ENCODE results near the gene GLI3. TPM values are rescaled to one million over a fixed set of nuclear protein-coding genes. Genes with fewer than 3 reads are reported as not detected.

GLI3 gene
- total RNA-seq, 6 experiments from 2014 or later = 0.12 to 0.95 (median 0.21) TPM

DNA sequence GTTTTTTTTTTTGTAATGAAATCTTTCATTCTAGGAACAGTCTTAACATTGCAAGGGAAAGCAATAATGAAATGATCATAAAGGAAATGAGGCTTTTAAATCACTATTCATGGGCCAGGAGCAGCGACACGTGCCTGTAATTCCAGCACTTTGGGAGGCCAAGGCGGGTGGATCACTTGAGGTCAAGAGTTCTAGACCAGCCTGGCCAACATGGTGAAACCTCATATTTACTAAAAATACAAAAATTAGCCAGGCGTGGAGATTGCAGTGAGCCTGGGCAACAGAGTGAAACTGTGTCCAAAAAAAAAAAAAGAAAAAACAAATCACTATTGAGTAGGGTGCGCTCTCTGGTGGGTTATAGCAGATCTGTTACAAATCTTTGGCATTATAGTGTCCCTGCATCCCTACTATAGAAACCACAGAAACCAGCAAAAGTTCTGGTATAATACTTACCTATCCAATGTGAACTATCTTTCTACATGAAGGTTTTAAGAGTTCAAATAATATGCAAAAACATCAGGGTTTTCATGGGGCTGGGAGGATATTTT lies 72.1 kb downstream of the GLI3 start:
- DNase-seq (no peak), ATAC-seq (no peak)
- Histone ChIP-seq H3K36me3 (no peaks in the 10 kb centered on the region), H3K4me1 (no peaks in the 10 kb centered on the region), H3K4me3 (no peak overlapping the region), H3K9me3 (no peaks in the 10 kb centered on the region), H3K27ac (no peak overlapping the region), H3K27me3 (no peaks in the 10 kb centered on the region)
- intact Hi-C loops (cut with DNase I) = no loop called here
- 61% methylated on average over 5 of the region's 5 CpGs for WGBS (ENCODE audit: insufficient coverage, low coverage, low lambda C conversion rate, missing lambda C conversion rate)
- TF ChIP-seq, protein P1, sequence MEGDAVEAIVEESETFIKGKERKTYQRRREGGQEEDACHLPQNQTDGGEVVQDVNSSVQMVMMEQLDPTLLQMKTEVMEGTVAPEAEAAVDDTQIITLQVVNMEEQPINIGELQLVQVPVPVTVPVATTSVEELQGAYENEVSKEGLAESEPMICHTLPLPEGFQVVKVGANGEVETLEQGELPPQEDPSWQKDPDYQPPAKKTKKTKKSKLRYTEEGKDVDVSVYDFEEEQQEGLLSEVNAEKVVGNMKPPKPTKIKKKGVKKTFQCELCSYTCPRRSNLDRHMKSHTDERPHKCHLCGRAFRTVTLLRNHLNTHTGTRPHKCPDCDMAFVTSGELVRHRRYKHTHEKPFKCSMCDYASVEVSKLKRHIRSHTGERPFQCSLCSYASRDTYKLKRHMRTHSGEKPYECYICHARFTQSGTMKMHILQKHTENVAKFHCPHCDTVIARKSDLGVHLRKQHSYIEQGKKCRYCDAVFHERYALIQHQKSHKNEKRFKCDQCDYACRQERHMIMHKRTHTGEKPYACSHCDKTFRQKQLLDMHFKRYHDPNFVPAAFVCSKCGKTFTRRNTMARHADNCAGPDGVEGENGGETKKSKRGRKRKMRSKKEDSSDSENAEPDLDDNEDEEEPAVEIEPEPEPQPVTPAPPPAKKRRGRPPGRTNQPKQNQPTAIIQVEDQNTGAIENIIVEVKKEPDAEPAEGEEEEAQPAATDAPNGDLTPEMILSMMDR (IDR thresholded peaks at IDR 0.05) = no peak
- TF ChIP-seq POLR2A (IDR thresholded peaks at IDR 0.05) = no peak

DNA sequence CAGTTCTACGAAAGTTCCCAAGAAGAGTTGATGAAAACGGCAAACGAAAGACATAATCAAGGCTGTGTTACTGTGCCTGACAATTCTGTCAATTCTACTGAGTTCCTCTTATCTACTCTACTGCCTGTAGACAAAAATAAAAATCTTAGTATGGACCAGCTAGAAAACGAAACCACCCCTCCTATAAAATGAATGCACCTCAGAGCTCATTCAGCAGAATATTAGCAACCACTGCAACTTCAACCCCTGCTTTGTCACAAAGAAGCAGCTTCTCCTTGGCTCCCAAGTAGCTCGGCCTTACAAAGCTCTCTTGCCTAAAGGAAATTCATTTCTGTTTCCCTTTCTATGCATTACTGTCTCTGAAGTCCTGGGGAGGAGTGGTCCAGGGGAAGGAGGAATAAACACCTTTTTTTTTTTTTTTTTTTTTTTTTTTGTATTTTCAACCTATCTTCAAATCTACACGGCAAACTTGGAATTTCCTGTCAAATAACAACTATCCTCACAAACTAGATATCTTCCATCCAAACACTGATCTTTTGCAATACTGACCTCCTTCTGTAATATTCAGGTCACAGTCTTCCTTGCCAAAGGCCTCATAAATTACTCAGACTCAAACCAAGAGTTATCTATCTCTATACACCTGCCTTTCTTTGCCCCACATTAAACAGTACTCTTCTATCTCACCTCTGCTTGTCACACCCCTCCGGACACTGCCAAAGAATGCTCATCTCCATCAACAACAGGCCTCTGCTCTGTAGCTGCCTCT lies 74.3 kb downstream of the GLI3 start:
- Histone ChIP-seq H3K4me3 (no peak overlapping the region), H3K36me3 (no peaks in the 10 kb centered on the region), H3K27ac (no peak overlapping the region), H3K4me1 (no peaks in the 10 kb centered on the region), H3K9me3 (no peaks in the 10 kb centered on the region), H3K27me3 (no peaks in the 10 kb centered on the region)
- ATAC-seq = no peak
- WGBS (ENCODE audit: insufficient coverage, low coverage, low lambda C conversion rate, missing lambda C conversion rate) = 64% methylated on average over 7 of the region's 7 CpGs
- no peak for TF ChIP-seq POLR2A (IDR thresholded peaks at IDR 0.05)
- TF ChIP-seq, protein P1 (IDR thresholded peaks at IDR 0.05) = no peak
- intact Hi-C loops (cut with DNase I) = no loop called here
- no peak for DNase-seq

DNA sequence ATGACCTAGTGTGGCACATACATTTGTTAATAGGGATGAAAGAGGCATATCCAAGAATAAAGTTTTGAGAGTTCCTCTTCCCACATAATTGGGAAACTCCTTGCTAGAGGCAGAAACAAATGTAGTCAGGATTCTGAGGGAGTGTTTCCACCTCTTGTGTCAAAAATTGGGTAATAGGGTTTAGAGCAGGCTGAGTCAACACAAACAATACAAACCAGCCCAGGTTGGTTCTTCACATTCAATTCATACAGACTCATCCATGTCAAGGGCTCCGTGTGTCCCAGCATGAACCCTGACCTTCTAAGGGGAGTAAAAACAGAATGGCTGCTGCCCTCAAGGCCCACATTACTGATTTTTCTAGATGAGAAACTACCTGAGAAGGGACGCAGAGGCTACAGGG lies 75.3 kb downstream of the GLI3 start:
- Histone ChIP-seq H3K4me1 (no peaks in the 10 kb centered on the region), H3K36me3 (no peaks in the 10 kb centered on the region), H3K9me3 (no peaks in the 10 kb centered on the region), H3K4me3 (no peak overlapping the region), H3K27me3 (no peaks in the 10 kb centered on the region), H3K27ac (no peak overlapping the region)
- TF ChIP-seq POLR2A (IDR thresholded peaks at IDR 0.05) = no peak
- TF ChIP-seq, protein P1 (IDR thresholded peaks at IDR 0.05) = no peak
- 77% methylated on average over 1 of the region's 2 CpGs for WGBS (ENCODE audit: insufficient coverage, low coverage, low lambda C conversion rate, missing lambda C conversion rate)
- intact Hi-C loops (cut with DNase I) = no loop called here
- DNase-seq (no peak), ATAC-seq (no peak)

DNA sequence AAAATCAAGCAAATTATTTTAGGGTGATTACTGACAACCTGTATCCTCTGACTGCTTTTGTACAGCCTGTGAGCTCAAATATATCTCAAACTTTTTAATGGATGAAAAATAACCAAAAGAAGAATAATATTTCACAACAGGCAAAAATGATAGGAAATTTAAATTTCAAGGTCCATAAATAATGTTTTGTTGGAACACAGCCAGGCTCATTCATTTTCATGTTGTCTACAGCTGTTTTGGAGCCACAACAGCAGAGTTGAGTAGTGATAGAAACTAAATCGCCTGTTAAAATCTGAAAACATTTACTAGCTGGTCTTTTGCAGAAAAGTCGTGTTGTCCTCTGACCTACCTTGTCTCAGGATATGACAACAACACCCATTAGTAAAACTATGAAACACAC lies 75.9 kb downstream of the GLI3 start:
- DNase-seq (no peak), ATAC-seq (no peak)
- WGBS (ENCODE audit: insufficient coverage, low coverage, low lambda C conversion rate, missing lambda C conversion rate) = 33% methylated on average over 2 of the region's 2 CpGs
- Histone ChIP-seq H3K9me3 (no peaks in the 10 kb centered on the region), H3K4me1 (no peaks in the 10 kb centered on the region), H3K36me3 (no peaks in the 10 kb centered on the region), H3K4me3 (no peak overlapping the region), H3K27ac (no peak overlapping the region), H3K27me3 (no peaks in the 10 kb centered on the region)
- TF ChIP-seq, protein P1 (IDR thresholded peaks at IDR 0.05) = no peak
- no peak for TF ChIP-seq POLR2A (IDR thresholded peaks at IDR 0.05)
- intact Hi-C loops (cut with DNase I) = no loop called here
